Heart left ventricle (tissue), 16 donors: Measurements from ENCODE around the gene KCNQ1. TPM values are rescaled to one million over a fixed set of nuclear protein-coding genes. Genes with fewer than 3 reads are reported as not detected.
A peak's percentile ranks its signal among the peaks of the same experiment; 100 is the strongest.

Experiments used
- ATAC-seq, 4 donors: fragments of 200-7000 bp; cut with Tn5 transposase; one replicate each; pipeline ENCODE4 v1.9.1; 2020 to 2022; ENCODE audit warnings: moderate library complexity in 4 of 4, mild to moderate bottlenecking in 3 of 4, moderate number of reproducible peaks in 1 of 4
- DNase-seq, 5 donors: peaks; one replicate each; pipeline ENCODE4 v3.0.0-alpha.2; 2020
- H3K27ac ChIP-seq, 12 donors: fragments of 200-600 bp; sonication (generic) in 4 of 12; one replicate each; pipeline versions ENCODE4 v1.5.0 to v1.8.0; 2016 to 2022; ENCODE audit warnings: mild to moderate bottlenecking in 2 of 12
- H3K27me3 ChIP-seq, 9 donors: fragments of 200-600 bp; sonication (generic) in 2 of 9; one replicate each; pipeline versions ENCODE4 v1.5.1 to v1.8.0; 2016 to 2022; ENCODE audit warnings: mild to moderate bottlenecking in 3 of 9
- H3K36me3 ChIP-seq, 9 donors: fragments of 200-600 bp; sonication (generic) in 2 of 9; one replicate each; pipeline versions ENCODE4 v1.5.0 to v1.8.0; 2018 to 2022; ENCODE audit warnings: mild to moderate bottlenecking in 2 of 9
- H3K4me1 ChIP-seq, 12 donors: fragments of 200-600 bp; sonication (generic) in 4 of 12; one replicate each; pipeline versions ENCODE4 v1.5.0 to v1.8.0; 2016 to 2022; ENCODE audit warnings: mild to moderate bottlenecking in 3 of 12
- H3K4me3 ChIP-seq, 12 donors: fragments of 200-600 bp; sonication (generic) in 4 of 12; one replicate each; pipeline versions ENCODE4 v1.5.0 to v1.8.0; 2017 to 2022; ENCODE audit warnings: mild to moderate bottlenecking in 9 of 12, moderate library complexity in 4 of 12
- H3K9me3 ChIP-seq, 12 donors: fragments of 200-600 bp; sonication (generic) in 4 of 12; one replicate each; pipeline versions ENCODE4 v1.5.0 to v1.8.0; 2016 to 2022; ENCODE audit warnings: mild to moderate bottlenecking in 1 of 12
- POLR2A ChIP-seq, 2 donors: fragments of 450-650 bp; IDR thresholded peaks; one replicate each; pipeline ENCODE4 v1.6.1; 2017; ENCODE audit warnings: antibody characterized with exemption in 2 of 2, mild to moderate bottlenecking in 2 of 2, moderate library complexity in 2 of 2
- WGBS, 4 donors: extraction: QIAGEN DNeasy Blood & Tissue Kit in 2 of 4; methylation state at CpG; one replicate each; pipeline versions ENCODE4 v1.1.5 to v1.1.7; 2013 to 2018; 5-methylcytosine and 5-hydroxymethylcytosine counted together
- intact Hi-C, 10 donors: fragments of 100-400 bp; cut with DNase I; formaldehyde crosslinking; loops; one replicate each; pipeline versions ENCODE4 v1.11.1 to v1.14.2; 2022
- polyA plus RNA-seq, 2 donors: library from polyadenylated mRNA; stranded (reverse); fragments of 200-250 nt; gene quantifications; one replicate each; pipeline ENCODE4 v1.2.3, GENCODE V29; 2013
- total RNA-seq, 9 donors: library from RNA; depleted of rRNA in 2 of 9; stranded (reverse); fragments of >200 nt in 2 of 9; fragmentation: NEBNext Ultra II Directional in 3 of 9; extraction: Animal tissue kit (Norgen Biotek cat#: 25700) in 3 of 9; gene quantifications; one replicate each; pipeline versions ENCODE4 v1.1.0 to v1.2.4, GENCODE V29; 2016 to 2023
- TF ChIP-seq, protein P1 (sequence below), 12 donors: fragments of 200-600 bp; sonication (generic) in 4 of 12; IDR thresholded peaks; one replicate each; pipeline versions ENCODE4 v1.5.0 to v1.8.0; 2018 to 2022; ENCODE audit warnings: antibody characterized with exemption in 12 of 12, mild to moderate bottlenecking in 5 of 12
- donor health status: ischemic (EF 13 %, LVEDD 7.1; RV severe dilation, severe dysfunction).
- donor health status: healthy with polysubstance abuse.
- donor health status: DM: no; HTN: yes; CAD: no.
- donor health status: DM: no; HTN: no; CAD: no.
- donor health status: ischemic (EF 25% LVEDD 6.9; RV normal size, moderate dysfunction).
- donor health status: ischemic (EF 25% LVEDD 5.7; RV mildly dilated, moderate dysfunction).
- donor health status: healthy.
- donor health status: DM: yes; HTN: yes; CAD: no.
- donor health status: ischemic (EF 35%, LVEDD 5.7; RV mildly dilated, moderate dysfunction).
- donor health status: nonischemic (EF 11% LVEDD 7.7; RV severe dilation, severe dysfunction).
- donor health status: DM: yes; HTN: yes; CAD: no.
- donor health status: PGD.
- donor health status: ischemic (EF 29% LVEDD 5.4; RV normal size, mild dysfunction).
- donor health status: nonischemic (EF 23%, LVEDD 6.1; RV moderate dilation, normal function).

The KCNQ1 gene
- total and polyA plus RNA-seq, 11 donors, result 18.6 to 42.4 (median 31.4) TPM

DNA sequence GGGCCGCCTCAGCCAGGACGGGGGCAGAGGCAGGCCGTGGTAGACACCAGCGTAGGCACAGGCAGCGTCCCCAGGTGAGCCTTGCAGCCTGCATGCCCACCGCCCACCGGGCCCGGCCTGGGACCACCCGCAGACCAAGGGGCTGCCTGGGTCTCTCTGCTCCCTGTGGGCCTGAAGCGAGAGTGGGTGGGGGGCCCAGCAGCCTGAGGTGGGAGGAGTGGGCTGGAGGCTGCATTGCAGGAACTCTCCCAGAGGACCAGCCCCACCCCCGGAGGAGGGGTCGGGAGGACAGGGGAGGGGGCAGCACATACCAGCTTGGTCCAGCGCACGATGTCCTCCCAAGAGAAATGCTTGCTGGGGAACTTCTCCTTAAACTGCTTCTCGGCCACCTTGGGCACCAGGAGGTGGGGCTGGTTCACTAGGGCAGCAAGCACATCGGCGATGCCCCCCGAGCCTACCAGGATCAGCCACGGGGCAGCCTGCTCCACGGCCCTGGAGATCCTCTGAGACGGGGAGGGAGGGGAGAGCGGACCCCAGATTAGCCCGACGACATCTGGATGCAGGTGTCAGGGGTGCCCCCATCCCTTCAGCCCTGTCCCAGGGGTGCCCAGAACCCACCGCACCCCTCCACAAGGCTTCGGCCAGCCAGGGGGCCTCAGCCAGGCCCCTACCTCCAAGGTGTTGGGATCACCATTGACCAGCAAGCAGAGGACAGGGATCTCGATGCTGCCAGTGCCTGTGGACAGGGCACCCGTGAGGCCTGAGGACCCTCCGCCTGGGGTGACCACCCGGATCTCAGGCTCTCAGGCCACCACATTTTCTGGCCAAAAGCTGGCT, 26.7 kb upstream of the KCNQ1 start:
- Histone ChIP-seq H3K27ac (no peak overlapping the region), H3K4me1 (peaks cover 0 to 13% (median 0%) of the 10 kb centered on the region in 12 donors), H3K4me3 (no peak overlapping the region), H3K9me3 (no peaks in the 10 kb centered on the region), H3K36me3 (no peaks in the 10 kb centered on the region), H3K27me3 (peaks cover 0 to 13% (median 0%) of the 10 kb centered on the region in 9 donors)
- no peak for TF ChIP-seq POLR2A (IDR thresholded peaks at IDR 0.05)
- TF ChIP-seq, protein P1, sequence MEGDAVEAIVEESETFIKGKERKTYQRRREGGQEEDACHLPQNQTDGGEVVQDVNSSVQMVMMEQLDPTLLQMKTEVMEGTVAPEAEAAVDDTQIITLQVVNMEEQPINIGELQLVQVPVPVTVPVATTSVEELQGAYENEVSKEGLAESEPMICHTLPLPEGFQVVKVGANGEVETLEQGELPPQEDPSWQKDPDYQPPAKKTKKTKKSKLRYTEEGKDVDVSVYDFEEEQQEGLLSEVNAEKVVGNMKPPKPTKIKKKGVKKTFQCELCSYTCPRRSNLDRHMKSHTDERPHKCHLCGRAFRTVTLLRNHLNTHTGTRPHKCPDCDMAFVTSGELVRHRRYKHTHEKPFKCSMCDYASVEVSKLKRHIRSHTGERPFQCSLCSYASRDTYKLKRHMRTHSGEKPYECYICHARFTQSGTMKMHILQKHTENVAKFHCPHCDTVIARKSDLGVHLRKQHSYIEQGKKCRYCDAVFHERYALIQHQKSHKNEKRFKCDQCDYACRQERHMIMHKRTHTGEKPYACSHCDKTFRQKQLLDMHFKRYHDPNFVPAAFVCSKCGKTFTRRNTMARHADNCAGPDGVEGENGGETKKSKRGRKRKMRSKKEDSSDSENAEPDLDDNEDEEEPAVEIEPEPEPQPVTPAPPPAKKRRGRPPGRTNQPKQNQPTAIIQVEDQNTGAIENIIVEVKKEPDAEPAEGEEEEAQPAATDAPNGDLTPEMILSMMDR (IDR thresholded peaks at IDR 0.05), result no peak
- intact Hi-C loops, result loop anchor here in 2 of 10 donors (2.0 to 5.0 kb wide), 2 partner anchors 111 to 221 kb away; no protein-coding TSS in a partner anchor
- DNase-seq (peak in 3 of 5 donors; percentile 22 to 56 (median 22)), ATAC-seq (no peak)
- WGBS, 4 donors, result 81 to 83% (median 83%) methylated on average over 16 to 30 of the region's 30 CpGs

DNA sequence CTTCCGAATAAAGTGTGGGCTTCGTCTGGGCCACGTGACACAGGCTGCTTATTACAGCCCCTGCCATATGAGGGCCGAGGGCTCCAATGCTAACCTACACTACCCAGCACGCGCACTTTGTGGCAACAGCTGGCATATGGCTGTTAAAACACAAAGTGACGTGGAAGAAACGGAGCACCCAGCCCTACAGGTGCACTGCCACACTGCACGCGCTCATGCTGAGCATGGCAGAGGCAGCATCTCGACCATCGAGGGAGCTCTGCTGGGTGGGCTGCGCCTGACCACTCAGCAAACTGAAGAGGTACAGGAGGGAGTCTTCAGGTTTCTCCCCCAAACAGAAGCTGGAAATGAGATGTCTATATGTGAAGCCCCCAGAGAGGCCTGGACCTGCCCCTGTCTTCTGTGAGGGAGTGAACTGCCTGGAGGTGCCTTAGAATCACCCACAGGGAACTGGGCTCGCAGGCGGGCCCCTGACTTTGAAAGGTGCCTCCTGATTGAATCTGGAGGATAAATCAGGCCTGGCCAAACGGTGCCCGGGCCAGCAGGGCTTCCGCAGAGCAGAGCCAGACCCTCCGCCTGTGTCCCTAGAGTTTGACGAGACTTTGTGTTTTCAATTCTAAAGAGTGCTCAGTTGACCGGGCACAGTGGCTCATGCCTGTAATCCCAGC, 26.0 kb upstream of the KCNQ1 start:
- Histone ChIP-seq H3K4me3 (no peak overlapping the region), H3K36me3 (no peaks in the 10 kb centered on the region), H3K4me1 (peaks cover 0 to 13% (median 0%) of the 10 kb centered on the region in 12 donors), H3K27ac (no peak overlapping the region), H3K27me3 (peaks cover 0 to 13% (median 0%) of the 10 kb centered on the region in 9 donors), H3K9me3 (no peaks in the 10 kb centered on the region)
- DNase-seq (peak in 3 of 5 donors; percentile 20 to 39 (median 22)), ATAC-seq (no peak)
- TF ChIP-seq, protein P1 (IDR thresholded peaks at IDR 0.05), result no peak
- TF ChIP-seq POLR2A (IDR thresholded peaks at IDR 0.05), result no peak
- intact Hi-C loops, result loop anchor here in 6 of 10 donors (1.0 to 5.0 kb wide), 4 partner anchors 112 to 222 kb away; no protein-coding TSS in a partner anchor
- 77 to 84% (median 83%) methylated on average over 21 of the region's 21 CpGs for WGBS, 4 donors

DNA sequence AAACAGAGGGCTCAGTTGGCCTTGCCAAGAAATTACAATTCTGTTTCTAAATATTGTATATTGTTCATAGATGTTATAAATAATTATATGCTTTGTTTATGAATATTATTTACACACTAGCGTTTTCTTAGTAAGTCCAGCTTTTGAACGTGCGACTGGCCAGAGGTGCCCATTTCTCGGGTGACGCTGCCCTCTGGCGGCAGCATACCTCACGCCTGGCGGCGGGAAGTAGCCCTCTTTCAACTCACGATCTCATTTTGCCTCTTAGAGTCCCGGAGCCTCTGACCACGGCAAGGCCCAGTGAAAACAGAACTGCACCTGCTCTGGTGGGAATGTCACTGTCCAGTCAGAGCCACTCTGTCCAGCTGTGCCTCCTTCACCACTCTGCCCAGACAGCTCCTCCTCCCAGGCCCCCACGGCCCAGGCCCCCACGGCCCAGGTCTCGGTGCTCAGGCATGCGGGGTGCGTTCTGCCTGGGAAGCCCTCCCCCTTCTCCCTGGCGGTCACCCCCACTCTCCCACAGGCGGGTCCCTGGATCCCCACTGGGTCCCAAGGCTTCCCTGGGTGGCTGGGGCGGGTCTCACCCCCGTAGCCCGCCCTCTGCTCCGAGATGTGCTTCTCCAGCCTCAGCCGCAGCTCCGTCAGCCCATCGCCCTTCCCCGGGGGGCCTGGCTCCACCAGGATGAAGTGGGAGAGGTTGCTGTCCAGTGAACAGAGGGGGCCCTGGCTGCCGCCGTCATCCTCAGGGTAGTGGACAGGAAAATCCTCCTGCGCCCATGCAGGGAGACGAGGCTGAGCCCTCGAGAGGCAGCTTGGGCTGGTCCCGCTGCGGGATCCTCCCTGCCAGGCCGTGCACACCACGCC, 24.9 kb upstream of the KCNQ1 start:
- Histone ChIP-seq H3K9me3 (no peaks in the 10 kb centered on the region), H3K36me3 (no peaks in the 10 kb centered on the region), H3K4me3 (no peak overlapping the region), H3K27ac (peak overlapping the region in 2 of 12 donors; percentile 24 to 38), H3K27me3 (peaks cover 0 to 13% (median 0%) of the 10 kb centered on the region in 9 donors), H3K4me1 (peaks cover 0 to 13% (median 0%) of the 10 kb centered on the region in 12 donors)
- intact Hi-C loops, result loop anchor here (1.0 to 5.0 kb wide), 8 partner anchors 113 to 254 kb away; no protein-coding TSS in a partner anchor
- ATAC-seq, result peak; percentile 34 to 83 (median 68)
- TF ChIP-seq POLR2A (IDR thresholded peaks at IDR 0.05), result no peak
- TF ChIP-seq, protein P1 (IDR thresholded peaks at IDR 0.05), result peak; percentile 75 to 90 (median 81)
- DNase-seq, result peak; percentile 66 to 86 (median 73)
- 41 to 59% (median 55%) methylated on average over 27 to 36 of the region's 36 CpGs for WGBS, 4 donors
